ENCODE results near the gene COL23A1.

The COL23A1 gene

DNA sequence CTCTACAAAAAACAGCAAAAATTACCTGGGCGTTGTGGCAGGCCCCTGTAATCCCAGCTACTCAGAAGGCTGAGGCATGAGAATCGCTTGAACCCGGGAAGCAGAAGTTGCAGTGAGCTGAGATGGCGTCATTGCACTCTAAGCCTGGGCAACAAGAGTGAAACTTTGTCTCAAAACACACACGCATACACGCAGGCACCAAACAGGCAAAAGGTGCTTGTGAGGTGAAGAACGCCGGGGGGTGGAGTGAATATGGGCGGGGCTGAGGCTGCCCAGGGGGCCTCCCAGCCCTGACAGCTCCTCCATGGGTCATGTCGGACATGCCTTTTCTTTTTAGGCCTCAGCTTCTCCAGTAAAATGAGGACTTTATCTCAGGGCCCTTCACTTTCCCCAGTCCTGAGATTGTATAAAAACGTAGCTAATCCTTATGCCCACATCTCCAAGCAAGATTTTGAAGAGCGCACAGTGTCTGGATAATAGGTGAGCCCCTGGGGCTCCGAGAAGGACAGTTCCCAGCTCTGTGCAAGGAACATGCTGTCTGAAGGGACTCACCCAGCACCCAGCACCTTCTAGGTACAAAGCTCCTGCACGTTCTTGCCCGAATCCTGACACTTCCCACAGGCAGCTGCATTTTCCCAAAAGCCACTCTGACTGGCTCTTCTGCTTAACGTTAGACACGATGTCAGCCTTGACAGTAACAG lies 168.3 kb downstream of the COL23A1 start:
- DNase-seq (ENCODE audit: low spot score), result no peak

DNA sequence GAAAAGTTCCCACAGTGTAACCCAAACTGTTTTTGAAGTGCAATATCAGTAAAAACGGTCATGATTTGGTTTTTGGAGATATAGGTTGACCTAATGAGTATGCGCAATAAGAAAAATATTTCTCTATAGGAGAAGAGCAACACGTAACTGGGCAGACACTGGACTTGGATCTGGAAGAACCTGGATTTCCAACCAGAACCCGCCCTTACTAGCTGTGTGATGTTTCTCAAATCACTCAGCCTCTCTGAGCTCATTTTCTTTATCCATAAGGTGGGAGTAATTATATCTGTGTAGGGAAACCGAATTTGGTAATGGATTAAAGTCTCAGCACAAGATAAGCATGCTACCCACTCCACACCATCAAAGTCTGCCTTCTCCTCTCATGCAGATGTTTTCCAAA lies 169.1 kb downstream of the COL23A1 start:
- DNase-seq (ENCODE audit: low spot score), result no peak

DNA sequence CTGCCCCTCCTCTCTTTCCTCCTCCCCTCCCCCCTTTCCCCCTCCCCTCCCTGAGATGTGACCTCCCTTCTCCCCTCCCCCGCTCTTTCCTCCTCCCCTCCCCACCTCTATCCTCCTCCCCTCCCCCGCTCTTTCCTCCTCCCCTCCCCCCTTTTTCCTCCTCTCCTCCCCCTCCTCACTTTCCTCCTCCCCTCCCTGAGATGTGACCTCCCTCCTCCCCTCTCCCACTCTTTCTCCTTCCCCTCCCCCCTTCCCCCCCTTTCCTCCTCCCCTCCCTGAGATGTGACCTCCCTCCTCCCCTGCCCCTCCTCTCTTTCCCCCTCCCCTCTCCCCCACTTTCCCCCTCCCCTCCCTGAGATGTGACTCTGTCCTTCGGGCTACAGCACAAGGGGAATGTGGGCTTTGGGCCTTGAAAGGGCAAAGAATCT lies 169.8 kb downstream of the COL23A1 start:
- DNase-seq (ENCODE audit: low spot score), result no peak

DNA sequence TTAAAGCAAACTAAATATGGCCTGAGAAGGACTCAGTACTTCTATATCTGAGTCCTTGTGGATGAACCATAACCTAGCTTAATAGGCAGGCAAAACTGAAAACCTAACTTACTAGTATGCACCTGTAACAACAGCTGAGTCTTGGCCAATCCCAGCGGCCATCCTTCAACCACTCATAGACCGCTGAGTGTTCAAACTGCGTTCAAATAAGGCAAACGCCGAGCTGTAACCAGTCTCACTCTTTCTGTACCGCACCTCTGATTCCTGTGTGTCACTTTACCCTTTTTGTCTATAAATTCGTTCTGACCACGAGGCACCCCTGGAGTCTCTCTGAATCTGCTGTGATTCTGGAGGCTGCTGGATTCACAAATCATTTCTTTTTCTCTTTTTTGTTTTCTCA lies 170.5 kb downstream of the COL23A1 start:
- no peak for DNase-seq (ENCODE audit: low spot score)

DNA sequence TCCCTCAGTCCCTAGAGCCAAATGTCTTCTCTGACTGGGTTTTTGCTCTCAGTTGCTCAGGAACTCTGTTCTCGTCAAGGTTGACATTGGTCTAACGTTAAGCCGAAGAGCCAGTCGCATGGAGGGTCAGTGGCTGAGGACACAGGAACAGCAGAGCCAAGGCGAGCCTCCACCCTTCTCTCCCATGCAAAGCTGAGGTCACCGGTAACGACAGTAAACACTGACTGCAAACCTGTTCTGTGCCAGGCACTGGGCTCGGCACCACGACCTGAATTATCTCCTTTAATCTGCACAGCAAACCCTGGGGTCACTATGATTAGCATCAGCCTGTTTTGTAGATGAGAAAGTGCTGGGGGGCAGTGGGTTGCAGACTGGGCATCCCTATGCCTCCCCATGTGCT lies 171.0 kb downstream of the COL23A1 start:
- no peak for DNase-seq (ENCODE audit: low spot score)

DNA sequence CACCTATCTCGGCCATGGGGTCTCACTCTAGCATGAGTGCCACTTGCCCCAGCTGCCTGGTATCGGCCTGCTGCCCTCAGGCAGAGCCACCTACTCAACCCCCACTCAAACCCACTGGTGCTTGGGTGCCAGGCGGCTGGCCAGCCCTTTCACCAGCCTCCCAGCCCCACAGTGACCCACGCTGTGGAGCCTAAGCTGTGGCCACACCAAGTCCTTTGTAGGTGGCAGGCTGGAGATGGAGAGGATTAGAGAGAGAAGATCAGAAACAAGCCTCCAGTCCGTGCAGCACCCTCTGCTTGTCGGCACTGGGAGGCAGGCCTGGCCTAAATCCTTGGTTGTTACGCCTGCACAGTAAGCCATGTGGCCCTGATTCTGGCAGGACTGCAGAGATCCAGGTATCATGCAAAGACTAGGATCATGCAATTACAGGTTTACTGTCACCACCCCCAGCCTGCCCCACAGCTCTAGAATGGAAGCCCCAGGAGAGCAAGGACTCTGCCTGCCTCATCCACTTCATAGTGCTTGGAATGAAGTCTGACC lies 171.7 kb downstream of the COL23A1 start:
- no peak for DNase-seq (ENCODE audit: low spot score)

DNA sequence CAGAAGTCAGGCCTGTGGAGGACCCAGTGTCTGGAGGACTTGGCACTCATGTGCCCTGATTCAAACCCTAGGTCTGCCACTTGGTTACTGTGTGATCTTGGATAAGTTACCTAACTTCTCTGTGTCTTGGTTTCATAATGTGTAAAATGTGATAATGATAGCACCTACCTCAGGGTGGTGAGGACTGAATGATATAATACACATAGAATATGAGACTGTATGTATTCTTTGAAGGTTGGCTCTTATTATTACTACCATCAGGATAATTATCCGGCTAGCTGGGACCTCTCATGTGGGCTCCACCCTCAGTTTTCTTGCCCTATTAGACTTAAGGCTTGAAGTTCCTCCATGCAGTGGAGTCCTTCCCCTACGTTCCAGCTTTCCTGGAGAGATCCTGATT lies 172.2 kb downstream of the COL23A1 start:
- DNase-seq (ENCODE audit: low spot score), result no peak

DNA sequence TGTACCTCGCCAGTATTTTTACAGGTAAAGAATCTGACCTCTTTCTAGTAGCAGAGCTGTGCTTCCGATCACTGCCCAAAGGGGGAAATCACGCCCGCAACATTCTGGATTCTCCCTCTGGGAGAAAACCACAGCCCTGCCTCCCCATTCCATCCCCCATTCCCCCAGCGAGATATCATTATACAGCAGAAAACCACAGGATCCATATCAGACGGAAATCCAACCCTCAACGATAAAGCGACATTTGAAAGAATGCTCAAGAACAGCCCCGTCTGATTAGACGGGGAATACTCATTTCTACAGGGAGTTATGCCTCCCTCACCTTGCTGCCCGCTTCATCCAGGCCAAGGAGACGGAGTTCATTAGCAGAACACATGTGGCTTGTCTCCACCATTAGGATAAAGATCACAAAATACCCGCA lies 172.8 kb downstream of the COL23A1 start:
- no peak for DNase-seq (ENCODE audit: low spot score)

DNA sequence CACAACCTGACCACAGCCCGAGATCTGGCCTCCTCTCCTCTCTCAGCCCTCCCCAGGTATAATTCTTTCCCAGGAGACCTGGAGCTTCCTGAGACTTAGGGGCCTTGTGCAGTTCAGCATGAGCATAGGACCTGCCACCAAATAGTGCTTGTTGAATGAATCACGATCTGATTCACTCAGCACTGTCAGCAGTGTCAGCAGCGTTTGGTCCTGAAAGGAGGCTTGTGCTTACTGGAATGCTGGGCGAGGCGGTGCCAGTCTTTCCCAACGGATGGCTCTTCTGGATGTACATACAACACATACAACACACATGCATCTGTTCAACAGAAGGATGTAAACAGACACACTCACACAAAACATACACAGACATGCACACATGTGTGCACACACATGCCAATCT lies 173.3 kb downstream of the COL23A1 start:
- no peak for DNase-seq (ENCODE audit: low spot score)

DNA sequence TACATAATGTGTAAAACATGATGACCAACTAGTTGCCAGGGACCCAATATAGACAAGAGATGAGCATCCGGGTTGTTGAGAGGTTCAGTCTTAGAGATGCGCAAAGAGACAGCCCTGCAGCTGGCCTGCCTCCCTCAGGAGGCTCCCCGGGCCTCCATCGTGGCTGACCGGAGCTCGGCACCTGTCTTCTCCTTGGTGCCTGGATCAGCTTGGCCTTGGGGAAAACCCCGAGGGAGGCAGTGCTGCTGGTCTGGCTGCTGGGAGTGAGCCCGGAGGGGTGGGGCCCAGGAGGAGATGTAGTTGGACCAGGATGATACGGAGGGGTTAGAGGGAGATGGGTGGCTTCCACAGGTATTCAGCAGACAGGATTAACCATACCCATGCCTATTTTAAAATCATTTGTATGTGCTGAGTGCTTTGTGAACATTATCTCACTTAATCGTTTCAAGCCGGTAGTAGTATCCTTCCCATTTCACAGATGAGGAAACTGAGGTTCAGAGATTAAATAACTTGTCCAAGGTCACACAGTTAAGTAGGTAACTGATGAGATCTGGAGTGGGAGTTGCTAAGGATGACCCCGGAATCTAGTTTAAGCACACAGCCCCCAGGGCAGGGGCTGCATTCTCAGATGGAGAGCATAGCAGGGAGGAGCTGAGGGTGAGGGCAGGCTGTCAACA lies 173.8 kb downstream of the COL23A1 start:
- DNase-seq (ENCODE audit: low spot score), result no peak

DNA sequence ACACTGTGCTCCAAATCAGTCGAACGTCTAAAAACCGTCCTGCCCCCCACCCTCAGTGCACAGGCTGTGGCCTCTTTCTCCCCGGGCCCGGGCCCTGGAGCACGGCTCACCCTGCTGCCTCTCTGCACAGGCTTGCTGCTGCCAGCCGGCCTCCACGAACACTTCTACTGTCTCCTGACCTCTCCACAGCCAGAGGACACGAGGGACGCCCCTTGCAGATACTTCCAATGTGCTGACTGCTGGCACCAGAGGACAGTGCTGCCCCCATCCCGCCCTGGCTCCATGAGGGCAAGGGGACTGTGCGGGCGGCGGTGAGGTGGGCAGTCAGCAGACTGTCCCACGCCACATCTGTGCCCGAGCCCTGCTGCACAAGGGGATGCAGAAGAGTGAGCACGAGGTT lies 174.8 kb downstream of the COL23A1 start:
- DNase-seq (ENCODE audit: low spot score), result no peak

DNA sequence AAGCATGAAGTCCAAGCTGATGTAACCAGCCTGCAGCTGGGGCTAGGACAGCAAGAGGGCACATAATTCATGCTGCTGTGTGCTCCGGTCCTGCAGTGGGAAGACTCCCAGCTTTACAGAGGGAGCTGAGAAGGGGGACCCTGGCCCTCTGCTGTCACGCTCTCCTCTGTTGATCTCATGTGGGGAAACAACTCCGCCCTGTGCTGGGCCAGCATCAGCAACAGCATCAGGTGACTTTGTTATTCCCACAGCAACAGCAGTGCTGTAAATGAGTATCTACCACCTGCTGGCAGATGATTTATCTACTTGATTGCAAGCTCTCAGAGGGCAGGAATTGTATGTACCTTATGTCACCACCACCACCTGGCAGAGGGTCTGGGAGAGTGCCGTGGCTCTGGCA lies 176.2 kb downstream of the COL23A1 start:
- no peak for DNase-seq (ENCODE audit: low spot score)

DNA sequence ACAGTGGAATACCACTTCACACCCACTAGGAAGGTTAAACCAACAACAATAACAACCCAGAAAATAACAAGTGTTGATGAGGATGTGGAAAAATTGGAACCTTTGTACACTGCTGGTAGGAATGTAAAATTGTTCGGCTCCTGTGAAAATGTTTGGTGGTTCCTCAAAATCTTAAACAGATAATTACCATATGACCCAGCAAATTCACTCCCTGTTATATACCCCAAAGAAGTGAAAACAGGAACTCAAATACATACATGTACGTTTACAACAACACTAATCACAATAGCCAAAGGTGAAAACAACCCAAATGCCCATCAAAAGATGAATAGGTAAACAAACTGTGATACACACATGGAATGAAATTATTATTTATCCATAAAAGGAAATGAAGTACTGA lies 179.1 kb downstream of the COL23A1 start:
- DNase-seq (ENCODE audit: low spot score), result no peak

DNA sequence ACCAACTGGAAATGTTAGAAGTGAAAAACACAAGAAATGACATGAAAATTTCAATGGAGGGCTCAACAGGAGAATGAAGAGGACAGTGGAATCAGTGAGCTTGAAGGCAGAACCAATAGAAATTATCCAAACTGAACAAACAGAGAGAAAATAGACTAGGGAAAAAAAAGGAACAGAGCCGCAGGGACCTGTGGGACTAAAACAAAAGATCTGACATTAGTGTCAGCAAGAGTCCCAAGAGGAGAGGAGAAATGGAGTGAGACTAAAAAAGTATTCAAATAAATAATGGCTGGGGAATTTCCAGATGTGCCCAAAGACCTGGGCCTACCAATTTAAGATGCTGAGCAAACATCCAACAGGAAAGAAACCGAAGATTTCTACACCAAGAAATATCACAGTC lies 182.5 kb downstream of the COL23A1 start:
- DNase-seq (ENCODE audit: low spot score), result no peak

DNA sequence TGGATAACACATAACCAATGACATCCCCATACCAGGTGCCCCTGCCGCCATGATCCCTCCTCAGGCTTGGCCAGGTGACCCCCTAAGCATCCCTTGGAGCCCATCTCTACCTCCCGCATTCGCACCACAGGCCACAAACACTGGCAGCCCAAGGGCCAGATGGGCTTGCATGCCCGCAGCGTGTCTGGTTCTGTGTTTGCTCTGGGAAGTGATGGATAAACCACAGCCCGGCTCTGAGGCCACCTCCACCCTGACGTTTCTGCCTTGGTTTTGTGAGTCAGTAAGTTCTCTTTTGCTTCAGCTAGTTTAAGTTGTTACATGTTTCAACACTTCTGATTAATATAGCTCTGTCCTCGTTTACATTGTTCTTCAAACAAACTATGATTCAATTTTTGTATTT lies 185.2 kb downstream of the COL23A1 start:
- no peak for DNase-seq (ENCODE audit: low spot score)

DNA sequence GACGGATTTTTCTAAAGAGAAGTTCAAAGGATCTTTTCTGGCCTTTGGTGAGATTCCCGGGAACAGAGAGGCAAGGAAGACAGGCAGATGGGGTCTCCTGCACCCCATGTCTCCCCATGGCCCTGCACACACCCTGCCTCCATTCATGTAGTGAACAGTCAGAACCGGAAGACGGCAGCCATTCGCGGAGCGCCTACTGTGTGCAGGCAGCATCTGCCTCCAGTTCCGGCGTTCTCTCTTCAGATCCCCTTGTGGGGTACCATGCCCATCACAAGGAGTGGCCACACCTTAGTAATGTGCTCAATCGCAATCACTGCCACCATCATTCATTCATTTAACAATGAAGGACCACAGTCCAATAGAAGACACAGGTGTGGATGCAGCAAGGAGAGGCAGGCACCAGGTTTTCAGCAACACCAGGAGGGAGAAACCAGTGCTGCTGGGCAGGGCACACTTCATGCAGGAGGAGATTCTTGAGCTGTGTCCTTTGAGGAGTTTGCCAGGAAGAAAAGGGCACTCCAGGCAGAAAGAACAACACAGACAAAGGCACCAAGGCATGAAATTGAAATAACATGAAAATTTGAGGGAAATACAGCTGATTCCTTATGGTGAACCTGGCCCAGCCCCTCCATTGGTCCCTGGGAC lies 186.1 kb downstream of the COL23A1 start:
- DNase-seq (ENCODE audit: low spot score), result no peak

DNA sequence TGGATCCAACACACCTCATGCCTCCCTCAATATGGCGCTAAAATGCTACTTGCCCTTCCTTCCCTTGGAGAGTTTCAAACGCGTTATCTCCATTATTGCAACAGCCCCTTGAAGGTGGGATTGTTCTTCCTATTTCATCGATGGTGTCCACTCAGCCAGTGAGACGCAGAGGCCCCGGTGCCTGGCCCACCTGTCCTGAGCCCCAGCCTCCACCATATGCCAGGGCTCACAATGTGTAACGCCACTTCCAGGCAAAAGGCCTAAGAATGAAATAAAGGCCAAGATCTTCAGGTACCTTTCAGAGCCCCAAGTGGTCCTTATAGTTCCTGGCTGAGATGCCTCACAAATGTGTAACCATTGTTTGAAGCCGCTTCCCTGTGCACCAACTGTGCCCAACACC lies 186.8 kb downstream of the COL23A1 start:
- no peak for DNase-seq (ENCODE audit: low spot score)

DNA sequence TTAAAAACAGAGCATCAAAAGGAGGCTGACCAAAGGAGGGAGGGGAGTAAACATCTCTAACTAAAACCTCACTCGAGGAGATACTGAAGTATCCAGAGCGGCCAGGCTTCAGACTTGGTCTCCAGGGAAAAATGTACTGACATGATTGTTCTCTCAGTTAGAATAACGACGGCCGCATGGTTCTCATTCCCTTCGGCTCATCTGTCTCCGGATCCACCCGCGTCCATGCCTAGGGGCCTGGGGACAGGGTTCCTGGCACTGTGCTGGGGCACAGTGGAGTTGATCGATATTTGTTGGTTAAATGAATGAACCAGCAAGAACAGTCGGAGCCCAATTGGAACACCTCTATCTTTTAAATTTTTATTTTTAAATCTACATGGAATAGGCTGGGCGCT lies 190.5 kb downstream of the COL23A1 start:
- DNase-seq (ENCODE audit: low spot score), result no peak

DNA sequence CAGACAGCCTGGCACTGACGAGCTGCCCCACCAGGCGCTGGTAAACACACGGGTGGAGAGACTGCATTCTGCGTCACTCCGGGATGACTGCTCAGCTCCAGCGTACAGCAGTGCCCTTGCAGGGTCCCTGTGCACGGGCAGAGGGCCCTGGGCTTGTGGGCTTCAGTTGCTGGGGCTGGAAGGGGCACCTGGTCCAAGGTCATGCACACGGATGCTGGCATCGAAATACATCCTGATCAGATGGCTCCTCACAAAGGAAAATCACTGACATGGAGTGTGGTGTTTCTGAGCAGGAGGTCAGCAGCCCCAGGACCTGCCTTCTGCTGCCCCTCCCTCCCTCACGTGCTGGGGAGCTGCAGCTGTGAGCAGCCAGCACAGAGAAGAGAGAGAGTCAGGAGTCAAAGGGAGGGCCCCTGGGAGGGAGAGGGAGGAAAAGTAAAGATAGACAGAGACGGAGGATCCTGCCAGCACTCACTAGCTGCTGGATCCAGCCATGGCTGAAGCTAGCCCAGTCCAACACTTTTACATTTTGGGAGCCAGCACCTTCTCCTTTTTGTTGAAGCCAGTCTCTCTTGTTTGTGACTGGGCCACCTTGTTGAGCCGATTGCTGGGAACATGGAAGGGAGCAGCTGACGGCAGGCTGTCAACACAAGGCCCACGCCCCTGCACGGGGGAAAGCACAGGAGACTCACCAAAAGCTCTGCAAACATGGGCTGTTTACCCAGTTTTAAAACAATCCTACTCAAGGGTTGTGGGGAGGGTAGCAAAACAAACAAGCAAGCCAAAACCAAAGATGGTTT lies 191.1 kb downstream of the COL23A1 start:
- no peak for DNase-seq (ENCODE audit: low spot score)

DNA sequence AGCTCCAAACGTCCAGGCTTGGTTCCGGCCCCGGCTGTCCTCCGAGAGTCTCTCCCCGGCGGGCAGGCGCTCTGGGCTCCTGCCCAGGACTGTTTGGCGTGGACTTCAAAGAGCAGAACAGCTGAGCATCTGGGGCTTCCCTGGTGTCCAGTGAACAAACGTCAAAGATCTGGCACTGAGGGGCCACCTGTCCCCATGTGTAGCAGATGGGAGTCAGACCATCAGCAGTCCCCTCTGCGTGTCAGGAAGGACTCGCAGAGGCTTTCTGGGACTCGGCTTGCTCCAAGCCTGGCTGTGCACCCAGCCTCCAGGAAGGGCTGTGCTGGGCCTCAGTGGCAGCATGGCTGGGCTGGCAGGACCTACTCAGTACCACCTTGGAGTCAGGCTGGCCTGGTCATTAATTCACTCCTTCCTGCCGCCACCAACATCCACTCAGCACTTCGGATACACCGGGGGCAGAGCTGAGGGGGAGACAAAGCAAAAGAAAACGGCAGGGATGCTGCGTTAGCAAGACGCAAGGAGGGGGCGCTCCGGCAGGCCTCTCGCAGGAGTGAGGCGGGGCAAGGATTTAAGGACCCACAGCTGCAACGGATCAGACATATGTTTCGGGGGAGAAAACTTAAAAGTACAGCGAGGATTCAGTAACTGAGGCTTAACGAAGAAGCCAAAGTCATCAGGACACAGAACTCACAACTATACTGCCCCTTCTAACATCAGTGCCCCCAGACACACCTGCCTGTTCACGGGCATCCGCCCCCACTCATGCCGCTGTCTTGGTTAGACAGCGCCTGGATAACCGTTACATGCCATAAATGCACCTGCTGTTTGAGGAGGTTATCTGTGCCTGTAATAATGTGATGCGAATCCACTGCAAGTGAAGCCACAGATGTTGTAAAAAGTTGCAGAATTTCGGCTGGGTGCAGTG lies 193.1 kb downstream of the COL23A1 start:
- DNase-seq (ENCODE audit: low spot score), result no peak

DNA sequence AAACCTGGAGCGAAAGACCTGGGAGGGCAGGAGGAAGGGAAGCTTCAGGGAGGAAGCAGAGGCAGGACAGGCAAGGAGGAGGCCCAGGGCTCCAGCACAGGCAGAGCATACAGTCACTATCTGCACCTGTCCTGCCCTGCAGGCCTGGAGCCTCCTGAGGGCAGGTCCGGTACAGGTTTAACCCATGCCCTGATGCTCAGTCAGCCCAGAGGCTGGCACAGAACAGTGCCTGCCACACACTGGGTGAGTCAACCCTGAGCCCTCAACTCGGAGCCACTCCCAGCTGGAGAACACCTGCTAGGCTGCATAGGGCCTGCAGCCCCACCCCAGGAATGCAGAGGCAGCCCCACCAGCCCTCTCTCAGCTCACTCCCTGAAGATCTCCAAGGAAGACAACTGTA lies 196.1 kb downstream of the COL23A1 start:
- no peak for DNase-seq (ENCODE audit: low spot score)
